HG03139 (cell line): ENCODE results near the gene CACNA1H.

Experiments
- ATAC-seq: cut with Tn5 transposase; IDR thresholded peaks from one replicate; pipeline ENCODE4 v1.9.1; 2021; ENCODE audit not compliant: unreplicated experiment

Gene CACNA1H

DNA sequence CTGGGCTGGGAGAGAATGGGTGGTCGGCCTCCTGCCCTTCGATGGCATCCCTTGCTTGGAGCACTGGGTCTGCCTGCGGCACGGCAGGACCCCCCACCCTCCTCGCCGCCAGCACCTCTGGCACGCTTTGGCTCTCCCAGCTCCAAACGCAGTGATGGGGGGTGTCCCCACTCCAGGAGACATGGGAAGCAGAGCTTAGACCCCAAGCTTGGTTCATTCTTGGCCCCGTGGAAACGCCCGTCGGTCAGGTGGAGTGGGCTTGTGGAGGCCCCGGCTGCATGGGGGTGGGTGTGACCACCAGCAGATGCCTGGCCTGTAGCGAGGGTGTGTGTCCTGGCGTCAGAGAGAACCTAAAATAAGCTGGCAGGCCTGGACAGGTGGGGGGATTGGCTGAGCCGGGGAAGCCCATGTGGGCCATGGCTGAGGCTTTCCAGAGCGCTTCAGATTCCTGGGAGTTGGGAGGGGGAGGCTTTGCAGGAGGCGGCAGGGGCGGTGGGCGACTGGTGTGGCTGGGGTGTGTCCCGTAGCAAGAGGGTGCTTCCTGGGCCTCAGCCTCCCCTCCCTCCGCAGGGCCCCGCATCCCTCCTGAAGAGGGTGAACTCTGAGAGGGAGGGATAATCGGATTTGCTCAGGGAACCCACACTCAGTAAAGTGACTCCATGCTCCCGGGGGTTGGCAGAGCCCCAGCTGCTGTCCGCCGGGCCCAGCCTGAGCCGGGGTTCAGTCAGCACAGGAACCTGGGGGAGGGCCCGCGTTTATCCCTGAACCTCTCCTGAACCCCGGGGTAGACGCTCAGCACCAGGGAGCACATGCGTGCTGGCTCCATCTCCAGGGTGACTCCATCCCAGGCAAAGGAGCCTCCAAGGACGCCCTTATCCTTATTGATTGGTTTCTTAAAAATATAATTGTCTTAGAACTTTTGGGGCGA, 3.4 kb downstream of the CACNA1H start:
- ATAC-seq, result no peak

DNA sequence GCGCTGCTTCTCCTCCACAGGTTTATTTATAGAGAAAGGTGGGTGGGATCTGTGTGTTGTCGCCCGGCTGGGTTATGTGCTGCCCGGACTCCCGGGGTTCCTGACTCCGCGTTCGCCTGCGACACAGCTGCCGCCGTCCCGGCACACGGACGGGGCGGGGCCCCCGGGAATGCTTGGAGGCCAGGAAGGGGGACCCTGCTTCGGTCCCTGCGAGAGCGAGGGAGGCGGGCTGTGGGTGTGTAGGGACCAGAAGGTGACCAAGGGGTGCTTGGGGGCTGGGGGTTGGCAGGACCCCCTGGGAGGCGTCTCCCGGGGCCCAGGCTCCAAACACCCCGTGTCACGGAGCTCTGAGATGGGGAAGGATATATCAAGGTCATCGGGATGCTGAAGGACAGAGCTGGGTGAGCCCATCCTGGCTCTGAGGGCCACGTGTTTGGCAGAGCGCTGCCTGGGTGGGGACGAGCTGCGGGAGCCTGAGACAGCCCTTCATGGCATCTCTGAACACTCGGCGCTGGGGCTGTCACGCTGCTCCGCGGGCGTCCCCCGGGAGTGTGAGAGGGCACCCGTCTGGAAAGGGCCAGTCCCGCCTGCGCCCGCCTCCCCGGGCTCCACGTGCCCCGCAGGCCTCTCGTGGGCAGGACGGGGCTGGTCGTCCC, 4.2 kb downstream of the CACNA1H start:
- no peak for ATAC-seq

DNA sequence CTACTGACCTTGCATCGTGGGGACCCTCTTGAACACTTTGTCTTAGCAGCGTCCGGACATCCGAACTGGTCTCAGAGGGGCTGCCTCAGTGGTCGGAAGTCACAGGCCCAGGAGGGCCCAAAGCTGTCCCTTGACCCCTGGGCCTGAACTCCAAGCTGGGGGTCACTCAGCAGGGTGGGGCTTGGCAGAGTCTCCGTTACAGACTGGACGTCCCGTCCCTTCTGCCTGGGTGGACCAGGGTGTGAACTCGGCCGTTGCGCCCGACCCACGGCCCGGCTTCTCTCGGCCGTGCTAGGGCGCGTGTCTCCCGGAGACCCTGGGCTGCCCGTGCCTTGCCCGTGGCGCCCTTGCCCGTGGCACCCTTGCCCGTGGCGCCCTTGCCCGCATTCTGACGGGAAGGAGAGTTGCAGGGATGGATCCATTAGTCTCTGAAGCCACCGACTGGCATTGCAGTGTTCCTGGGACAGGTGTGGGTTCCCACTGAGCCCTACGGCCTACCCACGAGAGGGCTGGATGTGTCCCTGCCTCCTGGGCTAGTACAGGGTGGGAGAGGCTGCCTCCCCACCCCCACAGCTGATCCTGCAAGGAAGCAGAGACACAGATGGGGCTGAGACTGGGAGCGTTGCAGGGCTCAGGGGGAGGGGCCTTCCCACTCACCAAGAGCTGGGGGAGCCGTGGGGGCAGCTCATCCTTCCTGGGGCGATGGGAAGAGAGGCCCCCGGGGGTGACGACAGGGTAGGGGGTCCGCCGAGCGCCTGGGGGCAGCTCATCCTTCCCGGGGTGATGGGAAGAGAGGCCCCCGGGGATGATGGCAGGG, 4.9 kb downstream of the CACNA1H start:
- ATAC-seq, result no peak

DNA sequence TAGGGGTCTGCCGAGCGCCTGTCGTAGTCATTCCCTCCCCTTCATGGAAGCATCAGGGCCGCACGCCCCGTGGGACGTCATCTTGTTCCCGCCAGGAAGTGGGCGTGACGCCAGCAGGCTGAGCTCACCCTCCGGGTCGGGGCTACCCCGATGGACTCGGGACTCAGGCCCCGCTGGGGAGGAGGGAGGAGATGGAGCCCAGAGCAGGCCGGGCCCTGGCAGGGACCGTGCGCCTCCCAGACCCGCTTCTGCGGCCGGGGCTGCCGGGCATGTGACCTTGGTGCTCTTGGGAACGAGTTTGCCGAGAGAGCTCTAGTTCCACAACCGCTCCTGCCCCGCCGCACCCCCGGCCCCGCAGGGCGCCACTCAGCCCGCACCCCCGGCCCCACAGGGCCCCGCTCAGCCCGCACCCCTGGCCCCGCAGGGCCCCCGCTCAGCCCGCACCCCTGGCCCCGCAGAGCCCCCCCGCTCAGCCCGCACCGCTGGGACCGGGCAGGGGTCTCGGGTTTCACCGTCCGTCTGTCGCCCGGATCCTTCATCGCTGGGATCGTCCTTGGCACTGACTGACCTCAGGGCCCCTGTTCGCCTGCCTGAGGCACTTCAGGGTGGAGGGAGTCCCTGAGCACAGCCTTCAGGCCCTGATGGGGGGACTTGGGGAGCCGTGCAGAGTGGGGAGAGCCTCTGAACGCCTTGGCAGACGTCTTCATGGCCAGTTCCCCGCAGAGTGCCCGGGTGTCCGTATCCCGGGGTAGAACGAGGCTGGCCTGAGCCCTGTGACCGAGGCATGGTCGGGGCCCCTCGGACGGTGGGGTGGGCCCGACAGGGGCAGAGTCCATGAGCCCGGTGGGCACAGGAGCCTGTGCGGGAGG, 5.8 kb downstream of the CACNA1H start:
- ATAC-seq, result no peak

DNA sequence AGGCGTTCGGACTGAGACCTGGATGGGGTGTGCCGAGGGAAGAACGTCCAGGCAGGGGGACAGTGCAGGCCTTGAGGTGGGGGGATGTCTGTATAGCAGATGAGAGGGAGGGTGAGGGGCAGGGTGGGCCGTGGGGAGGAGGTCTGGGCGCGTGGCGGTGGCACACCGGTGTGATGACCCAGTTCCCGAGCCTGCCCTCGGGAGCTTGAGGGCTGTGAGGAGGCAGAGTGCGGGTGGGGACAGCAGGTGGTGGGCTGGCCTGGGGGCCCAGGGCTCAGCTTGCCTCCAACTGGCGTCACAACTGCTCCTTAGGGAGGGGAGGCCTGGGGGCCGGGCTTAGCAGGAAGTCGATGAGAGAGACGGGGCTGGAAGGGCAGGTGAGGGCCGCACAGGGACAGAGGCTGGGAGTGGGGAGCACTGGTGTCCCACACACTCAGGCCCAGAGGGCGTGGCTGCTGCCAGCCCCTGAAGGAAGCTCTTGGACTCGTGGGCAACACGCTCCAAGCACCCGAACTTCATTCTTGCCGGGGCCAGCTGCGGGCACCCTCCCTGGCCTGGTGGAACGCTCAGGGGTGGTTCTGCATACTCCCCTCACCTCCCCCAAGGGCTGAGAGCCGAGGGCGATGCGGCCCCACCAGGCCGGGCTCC, 6.5 kb downstream of the CACNA1H start:
- ATAC-seq, result no peak

DNA sequence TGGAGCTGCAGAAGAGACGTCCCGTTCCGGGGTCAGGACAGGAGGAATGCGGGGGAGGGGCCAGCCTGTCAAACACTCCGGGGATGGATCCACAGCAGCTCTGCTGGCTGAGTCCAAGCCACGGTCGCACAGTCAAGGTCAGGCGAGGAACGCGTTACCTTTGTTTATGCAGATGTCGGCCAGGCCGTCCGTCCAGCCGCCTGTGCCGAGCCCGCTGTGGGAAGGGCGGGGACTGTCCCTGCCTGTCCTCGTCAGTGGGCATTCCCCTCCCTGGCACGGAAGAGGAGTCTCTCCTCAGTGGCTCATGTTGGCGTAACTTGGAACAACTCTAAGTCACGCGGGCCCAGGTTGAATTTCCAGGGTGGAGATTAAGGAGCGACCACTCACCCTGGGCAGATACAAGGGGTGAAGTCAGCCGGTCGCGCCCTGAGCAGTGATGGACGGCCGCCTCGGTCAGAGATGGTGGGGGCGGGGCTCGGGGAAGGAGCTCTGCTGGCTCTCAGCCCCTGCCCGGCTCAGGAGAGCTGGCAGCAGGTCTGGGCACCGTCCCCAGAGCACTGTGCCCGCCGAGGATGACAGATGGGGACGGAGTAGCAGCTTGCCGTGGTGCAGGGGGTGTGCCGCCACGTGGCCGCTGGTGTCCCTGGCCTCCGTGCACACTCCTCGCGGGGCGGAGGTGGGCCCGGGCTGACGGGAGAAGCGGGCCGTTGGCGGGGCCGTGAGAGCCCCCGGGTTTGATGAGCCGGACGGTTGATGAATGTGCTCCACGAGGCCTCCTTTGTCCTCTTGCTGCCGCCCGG, 7.3 kb downstream of the CACNA1H start:
- no peak for ATAC-seq

DNA sequence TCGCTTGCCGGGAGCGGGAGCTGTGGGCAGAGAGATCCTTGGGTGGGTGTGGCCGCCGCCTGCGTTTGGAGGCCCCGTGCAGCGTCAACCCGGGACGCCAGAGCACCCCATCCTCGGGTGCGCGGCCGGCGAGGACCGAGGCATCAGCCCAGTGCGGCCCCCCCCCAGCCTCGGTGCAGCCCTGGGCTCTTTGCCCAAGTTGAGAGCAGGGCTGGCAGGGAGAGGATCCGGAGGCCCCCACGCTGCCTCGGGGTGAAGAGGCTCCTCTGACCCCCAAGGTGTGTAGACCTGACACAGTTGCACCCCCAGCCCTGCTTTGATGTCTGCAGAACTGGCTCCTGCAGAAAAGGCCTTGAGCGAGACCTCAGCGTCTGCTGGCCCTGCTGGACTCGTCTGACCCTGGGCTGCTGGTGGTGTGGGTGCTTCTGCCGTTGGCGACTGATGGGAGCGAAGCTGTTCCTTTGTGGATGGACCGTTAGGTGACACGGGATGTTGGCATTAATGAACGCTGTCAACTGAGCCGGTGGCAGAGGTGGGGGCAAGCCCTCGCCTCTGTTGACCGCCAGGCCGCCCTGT, 8.0 kb downstream of the CACNA1H start:
- ATAC-seq, result no peak

DNA sequence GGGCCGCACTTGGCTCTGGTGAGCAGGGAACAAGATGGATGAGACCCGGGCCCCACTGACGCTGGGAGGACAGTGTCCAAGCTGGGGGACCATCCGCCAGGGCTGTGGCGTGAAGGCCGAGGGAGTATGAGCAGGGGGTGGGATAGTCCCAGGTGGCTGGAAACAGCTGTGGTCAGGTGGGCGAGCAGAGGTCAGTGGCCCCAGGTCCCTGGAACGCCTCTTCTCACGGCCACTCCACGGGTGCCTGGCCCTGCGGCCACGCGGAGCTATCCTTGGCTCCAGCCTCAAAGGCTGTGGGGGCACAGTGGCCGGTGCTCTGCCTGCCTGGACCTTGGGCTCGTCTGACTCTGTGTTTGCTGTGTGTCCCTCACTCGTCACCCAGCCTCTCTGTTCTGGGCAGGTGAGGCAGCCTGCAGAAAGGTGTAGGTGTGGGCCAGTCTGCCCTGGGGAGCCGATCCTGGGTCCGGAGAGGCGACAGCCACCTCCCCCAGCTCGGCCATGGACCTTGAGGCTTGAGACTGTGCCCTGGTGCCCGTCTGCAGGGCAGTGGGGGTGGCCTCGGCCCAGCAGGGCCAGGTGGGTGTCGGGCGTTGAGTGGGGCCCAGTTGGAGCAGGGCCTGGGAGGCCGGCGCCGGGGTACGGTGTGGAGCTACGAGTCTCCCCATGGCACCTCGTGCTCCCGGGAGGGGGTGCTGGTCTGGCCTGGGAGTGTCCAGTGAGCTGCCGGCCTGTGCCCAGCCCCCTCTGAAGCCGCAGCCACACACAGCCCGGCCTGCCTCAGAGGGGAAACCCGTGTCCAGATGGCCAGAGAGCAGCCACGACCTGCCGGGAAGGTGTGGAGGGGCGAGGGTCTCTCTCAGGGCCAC, 10.0 kb downstream of the CACNA1H start:
- ATAC-seq, result no peak

DNA sequence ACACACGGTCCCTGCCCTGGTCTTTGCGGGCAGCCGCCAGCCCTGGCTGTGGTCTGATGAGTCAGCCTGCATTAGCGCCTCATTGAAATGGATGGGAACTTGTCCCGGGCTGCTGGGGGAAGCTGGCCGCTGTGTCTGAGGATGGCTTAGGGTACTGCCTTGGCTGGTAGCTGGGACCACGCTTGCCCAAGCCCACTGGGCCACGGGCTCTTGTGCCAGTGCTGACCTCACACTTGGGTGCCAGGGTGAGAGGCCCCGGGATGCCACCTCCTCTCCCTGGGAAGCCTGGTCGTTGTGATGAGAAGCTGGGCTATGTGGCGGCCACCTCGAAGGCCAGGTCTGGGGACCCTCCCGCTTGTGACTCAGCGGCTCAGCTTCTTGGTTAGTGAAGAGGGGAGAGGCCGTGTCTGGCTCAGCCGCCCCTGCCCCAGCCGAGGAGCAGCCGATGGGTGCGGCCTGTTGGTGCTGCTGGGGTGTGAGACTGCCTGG, 10.7 kb downstream of the CACNA1H start:
- ATAC-seq, result no peak

DNA sequence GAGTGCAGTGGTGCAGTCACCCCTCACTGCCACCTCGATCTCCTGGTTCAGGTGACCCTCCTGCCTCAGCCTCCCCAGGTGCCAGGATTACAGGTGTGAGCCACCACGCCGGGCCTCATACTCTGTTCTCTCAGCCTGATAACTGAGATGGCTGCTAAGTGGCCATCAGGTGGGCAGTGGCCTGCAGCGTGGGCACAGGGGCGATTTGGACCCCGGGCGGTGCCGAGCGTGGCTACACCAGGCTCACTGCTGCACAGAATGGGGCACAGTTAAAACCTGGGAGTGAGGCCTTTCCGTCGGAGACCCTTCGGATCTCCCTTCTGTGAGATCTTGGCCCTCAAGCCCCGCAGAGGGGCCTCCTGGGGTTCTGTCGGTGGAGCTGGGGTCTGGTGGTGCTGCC, 11.5 kb downstream of the CACNA1H start:
- no peak for ATAC-seq

DNA sequence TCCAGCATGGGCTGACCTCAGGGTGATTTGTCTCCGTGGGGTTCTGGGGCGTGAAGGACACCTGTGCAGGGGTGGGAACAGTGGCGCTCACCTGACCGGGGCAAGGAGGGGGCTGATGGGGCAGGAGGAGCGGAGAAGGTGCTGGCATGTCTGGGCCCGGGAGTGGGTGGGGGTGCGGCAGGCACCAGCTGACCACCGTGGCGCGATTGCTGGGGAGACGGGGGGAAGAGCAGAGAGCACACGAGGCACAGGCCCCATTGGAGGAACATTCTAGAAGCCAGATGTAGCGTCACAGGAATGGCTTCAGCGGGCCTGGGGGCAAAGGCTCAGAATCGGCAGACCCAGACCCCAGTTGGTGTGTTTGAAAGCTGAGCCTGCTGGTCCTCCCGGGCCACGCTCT, 12.1 kb downstream of the CACNA1H start:
- no peak for ATAC-seq

DNA sequence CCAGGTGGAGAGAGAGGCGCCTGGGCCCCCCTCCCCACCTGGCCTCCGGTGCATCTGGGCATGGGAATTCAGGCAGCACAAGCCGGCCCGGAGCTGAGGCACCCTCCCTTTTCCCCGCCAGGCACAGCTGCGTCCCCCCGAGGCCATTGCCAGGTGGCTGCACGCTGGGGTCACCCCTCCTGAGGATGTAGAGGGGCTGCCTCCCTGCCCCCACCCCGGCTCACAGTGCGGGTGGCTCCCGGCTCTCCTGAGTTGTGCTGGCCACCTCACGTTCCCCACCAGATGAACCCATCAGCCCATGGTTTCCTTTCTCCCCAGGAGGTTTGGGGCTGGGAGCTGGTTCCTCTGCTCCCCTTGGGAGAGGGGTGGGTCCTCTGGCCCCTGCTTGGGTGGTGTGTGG, 12.6 kb downstream of the CACNA1H start:
- ATAC-seq, result no peak

DNA sequence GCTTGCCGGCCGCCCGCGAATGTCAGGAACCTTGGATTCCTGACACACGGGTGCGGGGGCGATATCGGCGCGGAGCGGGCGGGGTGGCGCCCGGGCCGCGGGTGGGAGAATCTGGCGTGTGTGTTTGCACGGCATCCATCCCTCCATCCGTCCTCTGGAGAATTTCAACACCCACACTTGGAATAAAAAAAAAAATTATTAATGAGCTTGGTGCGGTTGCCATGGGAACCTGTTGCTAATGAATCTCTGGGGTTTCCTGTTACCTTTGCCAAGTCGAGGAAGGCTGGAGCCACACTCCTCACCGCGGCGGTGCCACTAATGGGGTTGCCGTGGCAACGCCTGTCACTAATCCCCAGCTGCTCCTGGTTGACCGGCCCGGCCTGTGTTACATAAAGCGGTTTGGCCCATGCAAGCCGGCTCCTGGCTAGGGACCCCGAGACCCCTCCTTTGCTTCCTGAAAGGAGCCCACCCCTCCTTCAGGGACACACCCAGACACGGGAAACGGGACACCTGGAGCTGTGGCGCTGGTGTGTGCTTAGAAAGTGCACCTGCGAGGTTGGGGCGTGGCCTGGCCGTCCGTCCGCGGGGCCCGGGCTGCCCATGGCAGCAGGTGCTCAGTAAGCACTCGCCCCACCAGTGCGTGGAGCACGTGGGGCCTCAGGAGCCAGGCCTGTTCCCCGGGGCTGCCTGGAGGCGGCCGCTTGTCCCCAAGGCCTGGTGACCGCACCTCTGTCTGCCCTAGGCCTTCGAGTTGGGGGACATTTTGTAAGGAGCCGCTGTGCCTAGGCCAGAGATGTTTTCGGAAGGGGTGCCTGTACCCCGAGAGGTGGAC, 14.6 kb downstream of the CACNA1H start:
- no peak for ATAC-seq

DNA sequence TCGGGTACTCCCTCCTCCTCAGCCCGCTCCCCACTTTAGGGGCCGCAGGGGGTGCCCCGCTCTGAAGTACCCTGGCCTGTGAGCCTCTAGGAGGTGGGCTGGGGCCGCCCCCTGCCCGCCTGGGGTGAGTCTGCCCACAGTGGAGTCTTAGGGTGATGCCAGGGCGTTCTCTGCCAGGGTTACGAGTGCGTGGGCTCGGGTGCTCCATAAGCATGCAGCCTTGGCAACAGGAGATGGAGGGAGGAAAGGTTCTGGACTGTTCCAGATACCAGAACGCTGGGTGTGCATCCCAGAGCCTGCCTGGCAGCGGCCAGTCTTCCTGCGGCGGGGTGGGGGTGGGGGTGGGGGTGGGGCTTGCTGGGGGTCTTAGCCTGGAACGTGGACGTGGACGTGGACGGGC, 15.9 kb downstream of the CACNA1H start:
- ATAC-seq, result no peak

DNA sequence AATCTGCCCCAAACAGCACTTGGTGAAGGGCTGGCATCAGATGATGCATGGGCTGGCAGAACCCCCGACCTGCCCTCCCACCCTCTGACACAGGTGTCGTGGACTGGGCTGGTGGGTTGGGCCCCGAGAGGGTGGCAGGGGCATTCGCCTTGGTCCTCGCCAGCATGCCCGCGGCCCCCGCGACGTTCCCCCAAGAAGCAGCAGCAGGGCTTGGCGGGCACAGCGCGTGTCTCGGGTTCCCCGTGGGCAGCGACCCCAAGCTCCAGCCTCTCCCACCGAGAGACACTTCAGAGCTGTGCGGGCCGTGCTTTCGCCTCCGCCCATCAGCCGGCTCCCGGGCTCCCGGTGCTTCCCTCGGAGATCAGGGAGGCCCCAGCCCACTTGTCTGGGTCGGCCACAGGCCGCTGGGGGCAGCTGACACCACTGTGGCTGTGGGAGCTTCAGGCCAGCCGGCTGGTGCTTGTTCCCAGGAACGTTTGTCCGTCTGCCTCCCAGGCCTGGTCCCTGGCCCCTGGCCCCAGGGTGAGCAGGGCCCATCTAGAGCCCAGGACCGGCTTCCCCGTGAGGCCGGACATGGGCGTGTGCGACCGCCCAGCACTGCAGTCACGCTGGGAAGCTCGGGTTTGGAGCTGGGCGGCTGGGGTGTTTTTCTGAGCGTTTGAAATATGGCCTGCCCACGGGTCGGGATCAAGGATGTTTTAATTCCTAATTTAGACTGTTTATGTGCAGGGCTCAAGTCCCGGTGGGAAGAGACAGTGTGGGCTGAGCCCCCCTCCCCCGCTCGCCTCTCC, 16.6 kb downstream of the CACNA1H start:
- ATAC-seq, result no peak

DNA sequence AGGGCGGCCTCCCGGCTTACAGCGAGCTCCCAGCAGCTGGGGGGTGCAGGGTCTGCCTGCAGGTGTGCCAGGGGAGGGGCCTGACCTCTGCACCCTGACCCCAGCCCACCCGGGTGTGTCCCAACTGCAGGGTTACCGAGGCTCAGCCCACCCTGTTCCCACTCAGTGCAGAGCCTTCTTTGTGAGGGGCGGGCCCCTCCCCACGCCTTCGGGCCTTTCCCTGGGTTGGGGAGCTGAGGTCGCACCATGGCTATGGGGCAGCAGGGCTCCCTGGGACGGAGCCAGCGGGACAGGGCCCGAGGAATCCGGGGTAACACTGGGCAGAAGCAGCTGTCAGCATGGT, 17.1 kb downstream of the CACNA1H start:
- ATAC-seq, result no peak
